ENCODE results near the gene PAN2.

PAN2 gene

DNA sequence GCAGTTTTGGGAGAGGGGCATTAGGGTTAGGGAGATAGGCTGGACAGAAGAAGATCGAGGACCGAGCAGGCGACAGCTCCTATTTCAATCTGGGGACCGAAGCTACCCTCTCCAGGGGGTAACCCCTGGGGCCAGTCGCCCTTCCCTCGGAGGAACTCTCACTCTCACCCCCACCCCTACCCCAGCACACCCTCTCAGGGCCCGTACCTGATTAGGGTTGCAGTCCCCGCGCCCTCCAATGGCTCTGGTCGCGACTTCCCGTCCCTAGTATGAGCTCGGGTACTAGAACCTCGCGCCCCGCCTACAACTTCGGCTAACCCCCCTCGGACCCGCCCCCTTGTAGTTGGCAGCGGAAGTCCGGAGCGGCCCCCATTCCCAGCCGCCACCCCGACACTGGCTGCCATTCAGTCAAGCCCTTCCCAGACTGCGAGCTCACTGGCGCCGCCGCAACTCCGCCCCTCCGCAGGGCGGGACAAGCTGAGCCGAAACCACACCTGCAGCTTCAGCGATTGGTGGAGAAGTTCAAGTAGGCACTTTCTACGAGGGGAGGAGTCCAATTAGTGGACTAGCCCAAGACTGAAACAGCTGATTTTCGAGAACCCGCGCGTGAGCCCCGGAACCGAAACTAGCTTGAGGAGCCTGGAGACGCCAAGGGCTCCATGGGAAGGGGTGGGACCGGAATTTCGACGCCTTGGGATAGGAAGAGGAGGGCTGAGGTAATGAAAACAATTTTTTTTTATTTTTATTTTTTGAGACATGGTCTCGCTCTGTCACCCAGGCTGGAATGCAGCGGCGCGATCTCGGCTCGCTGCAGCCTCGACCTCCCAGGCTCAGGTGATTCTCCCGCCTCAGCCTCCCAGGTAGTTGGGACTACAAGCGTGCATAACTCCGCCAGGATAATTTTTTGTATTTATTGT, 26.3 kb upstream of the PAN2 start, which contains the start of gene STAT2:
Gene STAT2 (minus strand): TSS at position 257 of the 917 bp plus-strand sequence. CDS start 3,536 bp downstream, outside the sequence.
- peak within 1 kb of the TSS; percentile 92 for H3K56ac ChIP-seq (ENCODE audit: low read length)
- no peaks in the 10 kb centered on the region for H3K27me3 ChIP-seq (ENCODE audit: insufficient read depth, low read length, poor library complexity)
- no peak within 1 kb of the TSS for H3K23ac ChIP-seq (ENCODE audit: low read length)
- H3K79me2 ChIP-seq (ENCODE audit: control insufficient read depth, insufficient read depth, low read length) = no peaks in the 10 kb centered on the region
- H3K4me3 ChIP-seq (ENCODE audit: low read length) = peak within 1 kb of the TSS; percentile 75
- H3K9ac ChIP-seq (ENCODE audit: low read length) = peak within 1 kb of the TSS; percentile 81
- peak within 1 kb of the TSS; percentile 60 for H3K18ac ChIP-seq (ENCODE audit: low read length)
- no peak within 1 kb of the TSS for H2AK5ac ChIP-seq (ENCODE audit: low read length)
- H3K4me1 ChIP-seq (ENCODE audit: control insufficient read depth, low read depth, low read length) = peaks cover 2% of the 10 kb centered on the region
- no CpG with 5 or more reads among the region's 54 CpGs for WGBS (ENCODE audit: extremely low coverage, insufficient coverage, low lambda C conversion rate)
- no peak within 1 kb of the TSS for H2BK15ac ChIP-seq (replicated peaks; ENCODE audit: low read depth)
- peak within 1 kb of the TSS; percentile 76 for H3K4ac ChIP-seq (ENCODE audit: low read depth, low read length)
- peak within 1 kb of the TSS; percentile 36 for H3K27ac ChIP-seq (ENCODE audit: low read depth, low read length)
- no peak within 1 kb of the TSS for H2BK120ac ChIP-seq (ENCODE audit: low read depth, low read length)
- peaks cover 3% of the 10 kb centered on the region for H3K79me1 ChIP-seq (ENCODE audit: low read length)
- peak within 1 kb of the TSS; percentile 1 for H4K5ac ChIP-seq (ENCODE audit: low read length)
- H4K8ac ChIP-seq (ENCODE audit: low read depth, low read length) = no peak within 1 kb of the TSS
- no peaks in the 10 kb centered on the region for H3K36me3 ChIP-seq (ENCODE audit: control insufficient read depth, insufficient read depth, low read length)
- peak within 1 kb of the TSS; percentile 57 for H3K4me2 ChIP-seq (ENCODE audit: low read length)
- DNase-seq = peak; percentile 100
- H2BK5ac ChIP-seq (ENCODE audit: low read length) = no peak within 1 kb of the TSS

DNA sequence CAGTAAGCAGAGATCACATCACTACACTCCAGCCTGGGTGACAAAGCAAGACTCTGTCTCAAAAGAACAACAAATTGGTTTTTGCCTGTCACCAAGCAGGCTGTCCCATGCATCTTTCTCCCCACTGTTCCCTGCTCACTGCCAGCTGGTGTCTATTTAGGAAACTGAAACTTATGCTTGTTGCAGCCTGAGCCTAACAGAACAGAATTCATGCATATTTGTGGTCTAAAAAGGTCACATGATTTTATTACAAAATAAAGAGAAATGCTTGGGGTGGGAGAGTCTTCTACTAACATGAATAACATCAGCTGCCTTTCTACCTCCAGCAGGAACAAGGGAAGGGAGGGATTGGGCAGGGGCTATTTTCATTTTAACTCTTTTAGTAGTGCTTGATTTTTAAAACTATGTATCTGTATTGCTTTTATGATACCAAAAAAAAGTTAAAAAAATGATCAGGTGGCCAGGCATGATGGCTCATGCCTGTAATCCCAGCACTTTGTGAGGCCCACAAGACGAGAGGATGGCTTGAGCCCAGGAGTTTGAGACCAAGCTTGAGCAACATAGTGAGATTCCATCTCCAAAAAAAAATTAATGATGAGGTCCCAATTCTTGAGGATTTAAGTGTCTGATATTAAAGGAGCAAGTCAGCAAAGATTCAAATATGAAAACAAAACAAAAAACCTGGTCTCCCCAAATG, 25.2 kb upstream of the PAN2 start:
- Histone ChIP-seq H2BK120ac (ENCODE audit: low read depth, low read length) (no peak overlapping the region), H3K4me2 (ENCODE audit: low read length) (peak overlapping the region; percentile 26), H2BK15ac (replicated peaks; ENCODE audit: low read depth) (no peak overlapping the region), H3K79me2 (ENCODE audit: control insufficient read depth, insufficient read depth, low read length) (no peaks in the 10 kb centered on the region), H4K8ac (ENCODE audit: low read depth, low read length) (no peak overlapping the region), H2BK5ac (ENCODE audit: low read length) (no peak overlapping the region), H3K56ac (ENCODE audit: low read length) (peak overlapping the region; percentile 78), H2AK5ac (ENCODE audit: low read length) (no peak overlapping the region), H4K5ac (ENCODE audit: low read length) (no peak overlapping the region), H3K23ac (ENCODE audit: low read length) (peak overlapping the region; percentile 45), H3K36me3 (ENCODE audit: control insufficient read depth, insufficient read depth, low read length) (peaks cover 3% of the 10 kb centered on the region), H3K18ac (ENCODE audit: low read length) (no peak overlapping the region), H3K4me3 (ENCODE audit: low read length) (no peak overlapping the region), H3K4ac (ENCODE audit: low read depth, low read length) (no peak overlapping the region), H3K79me1 (ENCODE audit: low read length) (peaks cover 3% of the 10 kb centered on the region), H3K9ac (ENCODE audit: low read length) (peak overlapping the region; percentile 64), H3K27me3 (ENCODE audit: insufficient read depth, low read length, poor library complexity) (no peaks in the 10 kb centered on the region), H3K4me1 (ENCODE audit: control insufficient read depth, low read depth, low read length) (peaks cover 2% of the 10 kb centered on the region), H3K27ac (ENCODE audit: low read depth, low read length) (no peak overlapping the region)
- no peak for DNase-seq
- WGBS (ENCODE audit: extremely low coverage, insufficient coverage, low lambda C conversion rate) = no CpG with 5 or more reads among the region's 1 CpG

DNA sequence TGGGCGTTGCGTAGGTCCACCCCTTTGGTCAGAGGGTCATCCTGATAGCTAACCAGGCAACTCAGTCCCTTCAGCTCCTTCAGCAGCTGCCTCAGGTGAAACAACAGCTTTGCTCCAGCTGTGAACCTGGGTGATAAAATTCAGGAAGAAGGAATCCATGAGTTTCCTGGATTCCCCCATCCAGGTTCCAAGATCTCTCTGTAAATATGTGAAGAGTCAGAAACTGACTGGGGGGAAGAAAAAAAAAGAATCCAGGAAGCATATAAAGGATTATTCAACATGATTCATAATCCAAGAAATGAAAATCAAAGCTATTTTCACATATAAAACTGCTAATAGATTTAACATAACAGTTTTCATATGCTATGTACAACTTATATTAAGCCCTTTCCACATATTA, 17.5 kb upstream of the PAN2 start:
- DNase-seq = no peak
- no peaks in the 10 kb centered on the region for H3K79me2 ChIP-seq (ENCODE audit: control insufficient read depth, insufficient read depth, low read length)
- no peak overlapping the region for H4K5ac ChIP-seq (ENCODE audit: low read length)
- no peak overlapping the region for H2BK5ac ChIP-seq (ENCODE audit: low read length)
- H3K56ac ChIP-seq (ENCODE audit: low read length) = no peak overlapping the region
- no peak overlapping the region for H3K4me3 ChIP-seq (ENCODE audit: low read length)
- H3K18ac ChIP-seq (ENCODE audit: low read length) = no peak overlapping the region
- H3K27me3 ChIP-seq (ENCODE audit: insufficient read depth, low read length, poor library complexity) = no peaks in the 10 kb centered on the region
- no peak overlapping the region for H2BK15ac ChIP-seq (replicated peaks; ENCODE audit: low read depth)
- H3K23ac ChIP-seq (ENCODE audit: low read length) = no peak overlapping the region
- H3K4ac ChIP-seq (ENCODE audit: low read depth, low read length) = no peak overlapping the region
- H4K8ac ChIP-seq (ENCODE audit: low read depth, low read length) = no peak overlapping the region
- H3K79me1 ChIP-seq (ENCODE audit: low read length) = no peaks in the 10 kb centered on the region
- peaks cover 8% of the 10 kb centered on the region for H3K36me3 ChIP-seq (ENCODE audit: control insufficient read depth, insufficient read depth, low read length)
- no peak overlapping the region for H3K4me2 ChIP-seq (ENCODE audit: low read length)
- no peak overlapping the region for H3K27ac ChIP-seq (ENCODE audit: low read depth, low read length)
- H3K9ac ChIP-seq (ENCODE audit: low read length) = no peak overlapping the region
- no peaks in the 10 kb centered on the region for H3K4me1 ChIP-seq (ENCODE audit: control insufficient read depth, low read depth, low read length)
- no CpG with 5 or more reads among the region's 2 CpGs for WGBS (ENCODE audit: extremely low coverage, insufficient coverage, low lambda C conversion rate)
- no peak overlapping the region for H2AK5ac ChIP-seq (ENCODE audit: low read length)
- no peak overlapping the region for H2BK120ac ChIP-seq (ENCODE audit: low read depth, low read length)

DNA sequence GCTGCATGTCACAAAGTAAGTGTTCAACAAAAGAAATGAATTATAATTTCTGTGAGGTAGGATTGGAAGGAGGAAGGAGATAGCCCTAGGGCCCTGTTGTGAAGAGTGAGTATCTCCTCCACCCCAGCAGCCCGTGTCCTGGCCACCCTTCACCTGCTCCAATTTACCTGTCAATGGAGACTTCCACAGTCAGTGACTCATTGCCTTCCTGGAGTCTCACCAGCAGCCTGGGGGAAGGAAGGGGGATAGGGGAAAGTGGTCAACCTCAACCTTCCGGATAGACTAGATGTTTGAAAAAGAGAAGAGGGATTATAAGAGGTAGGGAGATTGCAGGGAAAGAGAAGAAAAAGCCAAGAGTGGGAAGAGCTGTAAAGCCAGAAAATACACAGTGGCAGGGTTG, 16.9 kb upstream of the PAN2 start:
- H3K9ac ChIP-seq (ENCODE audit: low read length) = no peak overlapping the region
- H3K23ac ChIP-seq (ENCODE audit: low read length) = no peak overlapping the region
- H3K79me1 ChIP-seq (ENCODE audit: low read length) = no peaks in the 10 kb centered on the region
- no peak overlapping the region for H3K27ac ChIP-seq (ENCODE audit: low read depth, low read length)
- H3K4me1 ChIP-seq (ENCODE audit: control insufficient read depth, low read depth, low read length) = no peaks in the 10 kb centered on the region
- no peak overlapping the region for H2BK15ac ChIP-seq (replicated peaks; ENCODE audit: low read depth)
- no CpG with 5 or more reads among the region's 2 CpGs for WGBS (ENCODE audit: extremely low coverage, insufficient coverage, low lambda C conversion rate)
- H4K5ac ChIP-seq (ENCODE audit: low read length) = no peak overlapping the region
- no peak overlapping the region for H3K4me3 ChIP-seq (ENCODE audit: low read length)
- no peak overlapping the region for H3K18ac ChIP-seq (ENCODE audit: low read length)
- H2AK5ac ChIP-seq (ENCODE audit: low read length) = no peak overlapping the region
- no peak overlapping the region for H3K56ac ChIP-seq (ENCODE audit: low read length)
- H4K8ac ChIP-seq (ENCODE audit: low read depth, low read length) = no peak overlapping the region
- H3K79me2 ChIP-seq (ENCODE audit: control insufficient read depth, insufficient read depth, low read length) = no peaks in the 10 kb centered on the region
- no peak overlapping the region for H3K4ac ChIP-seq (ENCODE audit: low read depth, low read length)
- no peaks in the 10 kb centered on the region for H3K27me3 ChIP-seq (ENCODE audit: insufficient read depth, low read length, poor library complexity)
- H3K4me2 ChIP-seq (ENCODE audit: low read length) = no peak overlapping the region
- H3K36me3 ChIP-seq (ENCODE audit: control insufficient read depth, insufficient read depth, low read length) = peaks cover 8% of the 10 kb centered on the region
- DNase-seq = no peak
- H2BK5ac ChIP-seq (ENCODE audit: low read length) = no peak overlapping the region
- no peak overlapping the region for H2BK120ac ChIP-seq (ENCODE audit: low read depth, low read length)

DNA sequence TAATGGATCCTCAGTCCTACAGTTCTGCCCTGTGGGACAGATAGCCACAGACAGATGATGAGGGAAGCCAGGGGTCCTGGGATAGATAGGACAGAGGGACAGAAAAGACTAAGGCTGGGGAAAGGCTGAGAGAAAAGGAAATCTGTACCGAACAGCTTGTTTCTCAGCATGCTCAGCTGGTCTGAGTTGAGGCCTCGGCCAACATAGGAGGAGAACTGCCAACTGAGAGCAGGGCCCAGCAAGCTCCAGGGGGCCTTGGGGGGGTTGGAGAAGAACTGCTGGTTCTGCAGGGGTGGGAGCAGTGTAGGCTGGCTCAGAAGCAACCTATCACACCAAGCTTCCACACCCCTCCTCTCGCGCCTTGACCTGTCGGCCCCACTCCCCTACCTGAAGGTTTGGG, 15.0 kb upstream of the PAN2 start:
- no peak for DNase-seq
- no peak overlapping the region for H2BK120ac ChIP-seq (ENCODE audit: low read depth, low read length)

More for the DNA sequence above, 15.0 kb upstream of the PAN2 start:
- Histone ChIP-seq H3K9ac (ENCODE audit: low read length) (no peak overlapping the region), H2AK5ac (ENCODE audit: low read length) (no peak overlapping the region), H3K4me2 (ENCODE audit: low read length) (no peak overlapping the region), H3K79me2 (ENCODE audit: control insufficient read depth, insufficient read depth, low read length) (no peaks in the 10 kb centered on the region), H4K5ac (ENCODE audit: low read length) (no peak overlapping the region), H3K56ac (ENCODE audit: low read length) (no peak overlapping the region), H2BK15ac (replicated peaks; ENCODE audit: low read depth) (no peak overlapping the region), H3K23ac (ENCODE audit: low read length) (no peak overlapping the region), H3K27me3 (ENCODE audit: insufficient read depth, low read length, poor library complexity) (no peaks in the 10 kb centered on the region), H3K79me1 (ENCODE audit: low read length) (no peaks in the 10 kb centered on the region), H2BK5ac (ENCODE audit: low read length) (no peak overlapping the region), H3K36me3 (ENCODE audit: control insufficient read depth, insufficient read depth, low read length) (peaks cover 5% of the 10 kb centered on the region), H3K4me1 (ENCODE audit: control insufficient read depth, low read depth, low read length) (no peaks in the 10 kb centered on the region), H3K4me3 (ENCODE audit: low read length) (no peak overlapping the region), H3K4ac (ENCODE audit: low read depth, low read length) (no peak overlapping the region), H3K18ac (ENCODE audit: low read length) (no peak overlapping the region), H3K27ac (ENCODE audit: low read depth, low read length) (no peak overlapping the region), H4K8ac (ENCODE audit: low read depth, low read length) (no peak overlapping the region)
- WGBS (ENCODE audit: extremely low coverage, insufficient coverage, low lambda C conversion rate) = no CpG with 5 or more reads among the region's 5 CpGs

Measured in mesendoderm (in vitro differentiated cells).